Hepatocyte (in vitro differentiated cells): ENCODE data around the gene PRR14L.

Experiments used
- EZH2 ChIP-seq: fragments of 200-600 bp; sonication (generic); IDR thresholded peaks from 2 replicates; pipeline ENCODE4 v1.6.1; 2016; ENCODE audit warnings: antibody characterized with exemption, mild to moderate bottlenecking, borderline replicate concordance
- EZH2phosphoT487 ChIP-seq: fragments of 200-600 bp; sonication (generic); IDR thresholded peaks from one replicate; pipeline ENCODE4 v1.6.1; 2018; ENCODE audit warnings: antibody characterized with exemption, mild to moderate bottlenecking, low read depth, moderate library complexity; ENCODE audit not compliant: unreplicated experiment, severe bottlenecking
- TF ChIP-seq, protein P1 (sequence below): fragments of 200-600 bp; sonication (generic); IDR thresholded peaks from 2 replicates; pipeline ENCODE4 v1.5.1; 2016; ENCODE audit warnings: antibody characterized with exemption, mild to moderate bottlenecking; ENCODE audit not compliant: poor library complexity

DNA sequence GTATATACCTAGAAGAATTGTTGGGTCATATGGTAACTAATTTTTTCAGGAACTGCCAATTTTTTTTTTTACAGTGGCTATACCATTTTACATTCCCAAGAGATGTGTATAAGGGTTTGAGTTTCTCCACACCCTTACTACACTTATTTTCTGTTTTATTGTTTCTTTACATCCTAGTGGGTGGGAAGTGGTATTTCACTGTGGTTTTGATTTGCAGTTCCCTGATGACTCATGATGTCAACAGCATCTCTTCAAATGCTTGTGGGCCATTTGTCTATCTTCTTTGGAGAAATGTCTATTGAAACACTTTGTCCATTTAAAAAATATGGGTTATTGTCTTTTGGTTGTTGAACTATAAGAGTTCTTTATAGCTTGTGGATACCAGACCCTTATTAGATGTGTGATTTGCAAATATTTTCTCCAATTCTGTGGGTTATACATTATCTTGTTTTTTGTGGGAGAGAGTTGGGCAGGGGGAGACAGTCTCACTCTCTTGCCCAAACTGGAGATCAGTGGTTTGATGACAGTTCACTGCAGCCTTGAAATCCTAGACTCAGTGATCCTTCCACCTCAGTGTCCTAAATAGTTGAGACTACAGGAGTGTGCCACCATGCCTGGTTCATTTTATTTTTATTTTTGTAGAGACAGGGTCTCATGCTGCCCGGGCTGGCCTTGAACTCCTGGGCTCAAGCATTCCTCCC is 57.6 kb downstream of the PRR14L start:
- TF ChIP-seq, protein P1, sequence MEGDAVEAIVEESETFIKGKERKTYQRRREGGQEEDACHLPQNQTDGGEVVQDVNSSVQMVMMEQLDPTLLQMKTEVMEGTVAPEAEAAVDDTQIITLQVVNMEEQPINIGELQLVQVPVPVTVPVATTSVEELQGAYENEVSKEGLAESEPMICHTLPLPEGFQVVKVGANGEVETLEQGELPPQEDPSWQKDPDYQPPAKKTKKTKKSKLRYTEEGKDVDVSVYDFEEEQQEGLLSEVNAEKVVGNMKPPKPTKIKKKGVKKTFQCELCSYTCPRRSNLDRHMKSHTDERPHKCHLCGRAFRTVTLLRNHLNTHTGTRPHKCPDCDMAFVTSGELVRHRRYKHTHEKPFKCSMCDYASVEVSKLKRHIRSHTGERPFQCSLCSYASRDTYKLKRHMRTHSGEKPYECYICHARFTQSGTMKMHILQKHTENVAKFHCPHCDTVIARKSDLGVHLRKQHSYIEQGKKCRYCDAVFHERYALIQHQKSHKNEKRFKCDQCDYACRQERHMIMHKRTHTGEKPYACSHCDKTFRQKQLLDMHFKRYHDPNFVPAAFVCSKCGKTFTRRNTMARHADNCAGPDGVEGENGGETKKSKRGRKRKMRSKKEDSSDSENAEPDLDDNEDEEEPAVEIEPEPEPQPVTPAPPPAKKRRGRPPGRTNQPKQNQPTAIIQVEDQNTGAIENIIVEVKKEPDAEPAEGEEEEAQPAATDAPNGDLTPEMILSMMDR, result no peak
- TF ChIP-seq EZH2 (no peak), EZH2phosphoT487 (no peak)
